Sigmoid colon (tissue), 7 donors: ENCODE results near the gene SPEF1. TPM values are rescaled to one million over a fixed set of nuclear protein-coding genes. Genes with fewer than 3 reads are reported as not detected.
"Not testable (repeated sequence)": the region's sequence is repeated elsewhere in the genome, so short reads cannot be mapped to it uniquely, and the experiment has no call there.

Experiments
- DNase-seq: peaks from one replicate; pipeline ENCODE4 v3.0.0-alpha.2; 2019
- H3K27ac ChIP-seq, 4 donors: fragments of 200-600 bp; sonication (generic); one replicate each; pipeline ENCODE4 v1.5.1; 2016 to 2019; ENCODE audit warnings: mild to moderate bottlenecking in 1 of 4
- H3K27me3 ChIP-seq, 3 donors: fragments of 200-600 bp; sonication (generic); one replicate each; pipeline ENCODE4 v1.5.1; 2019; ENCODE audit warnings: mild to moderate bottlenecking in 1 of 3
- H3K36me3 ChIP-seq, 4 donors: fragments of 200-600 bp; sonication (generic); one replicate each; pipeline ENCODE4 v1.5.1; 2016 to 2019
- H3K4me1 ChIP-seq, 4 donors: fragments of 200-600 bp; sonication (generic); one replicate each; pipeline ENCODE4 v1.5.1; 2017 to 2019
- H3K4me3 ChIP-seq, 4 donors: fragments of 200-600 bp; sonication (generic); one replicate each; pipeline ENCODE4 v1.5.1; 2017 to 2019; ENCODE audit warnings: mild to moderate bottlenecking in 2 of 4, moderate library complexity in 1 of 4
- H3K9me3 ChIP-seq, 4 donors: fragments of 200-600 bp in 3 of 4; sonication (generic) in 3 of 4; one replicate each; pipeline versions ENCODE4 v1.5.1 to v1.6.1; 2013 to 2019
- CTCF ChIP-seq, 4 experiments: fragments of 450-650 bp in 3 of 4; fragments of 200-600 bp in 1 of 4; IDR thresholded peaks; one replicate each; pipeline ENCODE4 v1.5.1; 2016 to 2019; ENCODE audit warnings: antibody characterized with exemption in 4 of 4, mild to moderate bottlenecking in 3 of 4, moderate library complexity in 2 of 4
- EP300 ChIP-seq, 4 donors: sonication (generic); formaldehyde crosslinking; IDR thresholded peaks; one replicate each; pipeline ENCODE4 v1.6.1; 2017; ENCODE audit warnings: antibody characterized with exemption in 4 of 4
- POLR2A ChIP-seq, 2 donors: fragments of 450-650 bp; IDR thresholded peaks; one replicate each; pipeline ENCODE4 v1.6.1; 2016; ENCODE audit warnings: antibody characterized with exemption in 2 of 2, mild to moderate bottlenecking in 2 of 2, moderate library complexity in 2 of 2
- POLR2AphosphoS5 ChIP-seq, 4 donors: sonication (generic); formaldehyde crosslinking; IDR thresholded peaks; one replicate each; pipeline ENCODE4 v1.6.1; 2017; ENCODE audit warnings: antibody characterized with exemption in 4 of 4
- WGBS, 2 donors: extraction: QIAGEN DNeasy Blood & Tissue Kit; methylation state at CpG; one replicate each; pipeline ENCODE4 v1.1.7; 2013; 5-methylcytosine and 5-hydroxymethylcytosine counted together
- intact Hi-C: fragments of 100-400 bp; cut with DNase I; formaldehyde crosslinking; loops from one replicate; pipeline ENCODE4 v1.15.1; 2023
- polyA plus RNA-seq, 3 donors: library from polyadenylated mRNA; stranded (reverse); fragments of 200-250 nt; gene quantifications; one replicate each; pipeline ENCODE4 v1.2.3, GENCODE V29; 2013
- total RNA-seq, 4 donors: library from RNA; depleted of rRNA; stranded (reverse); fragments of >200 nt; gene quantifications; one replicate each; pipeline ENCODE4 v1.1.0, GENCODE V29; 2016
- donor health status: healthy with polysubstance abuse.
- donor health status: Bipolar disorder and iron deficiency.
- donor health status: healthy.

Gene SPEF1
- total RNA-seq: under 1 TPM in 1 of 4 donors, not detected in 3; 0.81 TPM
- polyA plus RNA-seq: under 1 TPM in 1 of 3 donors, not detected in 2; 0.12 TPM

GRCh38 chr20:3781153-3781910 lies at the start of gene SPEF1:
SPEF1 (minus strand) TSS chr20:3781448; CDS start chr20:3781287, 161 bp downstream.
- TF ChIP-seq POLR2A (IDR thresholded peaks at IDR 0.05) (no peak), CTCF (IDR thresholded peaks at IDR 0.05) (peak in 2 of 4 experiments; percentile 27 to 52), EP300 (IDR thresholded peaks at IDR 0.05) (no peak), POLR2AphosphoS5 (IDR thresholded peaks at IDR 0.05) (peak in 1 of 4 donors; percentile 26)
- Histone ChIP-seq H3K27me3 (no peaks in the 10 kb centered on the region), H3K4me3 (peak within 1 kb of the TSS in 3 of 4 donors; percentile 30 to 43 (median 41)), H3K36me3 (peaks cover 0 to 7% (median 0%) of the 10 kb centered on the region in 4 donors), H3K27ac (peak within 1 kb of the TSS; percentile 43 to 65 (median 60)), H3K4me1 (peaks cover 0 to 64% (median 51%) of the 10 kb centered on the region in 4 donors), H3K9me3 (no peaks in the 10 kb centered on the region)
- 14 to 18% methylated on average over 28 of the region's 28 CpGs for WGBS, 2 donors
- peak; percentile 92 for DNase-seq
- intact Hi-C loops: loop anchor here (1.0 to 10.0 kb wide), 3 partner anchors 28 to 233 kb away; partner anchors contain the start of gene RNF24

GRCh38 chr20:3829891-3830290 lies 48.6 kb upstream of the SPEF1 start:
- H3K27me3 ChIP-seq, H3K4me1 ChIP-seq, H3K27ac ChIP-seq, H3K9me3 ChIP-seq, DNase-seq, intact Hi-C loops, H3K4me3 ChIP-seq: not testable (repeated sequence)
- WGBS, 2 donors: 95% methylated on average over 5 of the region's 5 CpGs
- peaks cover 0 to 41% (median 4%) of the 10 kb centered on the region in 4 donors for H3K36me3 ChIP-seq

- no peak for TF ChIP-seq POLR2AphosphoS5 (IDR thresholded peaks at IDR 0.05)
- no peak for TF ChIP-seq EP300 (IDR thresholded peaks at IDR 0.05)
- TF ChIP-seq CTCF (IDR thresholded peaks at IDR 0.05): no peak
Observed at GRCh38 chr20:3828798-3829197, 47.5 kb upstream of the SPEF1 start.

GRCh38 chr20:3826420-3826819 lies 45.2 kb upstream of the SPEF1 start:
- Histone ChIP-seq H3K9me3 (no peaks in the 10 kb centered on the region), H3K4me3 (no peak overlapping the region), H3K4me1 (peaks cover 0 to 3% (median 2%) of the 10 kb centered on the region in 4 donors), H3K27ac (no peak overlapping the region), H3K27me3 (no peaks in the 10 kb centered on the region), H3K36me3 (peaks cover 8 to 71% (median 22%) of the 10 kb centered on the region in 4 donors)
- 75 to 85% methylated on average over 4 of the region's 4 CpGs for whole genome bisulfite sequencing, 2 donors
- no peak for TF ChIP-seq POLR2A (IDR thresholded peaks at IDR 0.05)
- TF ChIP-seq CTCF (IDR thresholded peaks at IDR 0.05): no peak
- intact Hi-C loops: no loop called here
- no peak for DNase-seq

More at GRCh38 chr20:3828798-3829197, 47.5 kb upstream of the SPEF1 start:
- Histone ChIP-seq H3K27ac (no peak overlapping the region), H3K4me3 (no peak overlapping the region), H3K27me3 (no peaks in the 10 kb centered on the region), H3K36me3 (peaks cover 0 to 52% (median 10%) of the 10 kb centered on the region in 4 donors), H3K4me1 (no peaks in the 10 kb centered on the region), H3K9me3 (no peaks in the 10 kb centered on the region)
- no peak for DNase-seq
- 96 to 97% methylated on average over 3 of the region's 3 CpGs for WGBS, 2 donors
- intact Hi-C loops: no loop called here

- intact Hi-C loops: no loop called here
- DNase-seq: no peak
- Histone ChIP-seq H3K4me3 (no peak overlapping the region), H3K36me3 (peaks cover 8 to 71% (median 22%) of the 10 kb centered on the region in 4 donors), H3K4me1 (peaks cover 0 to 9% (median 7%) of the 10 kb centered on the region in 4 donors), H3K27me3 (no peaks in the 10 kb centered on the region), H3K9me3 (no peaks in the 10 kb centered on the region), H3K27ac (no peak overlapping the region)
- no peak for TF ChIP-seq POLR2AphosphoS5 (IDR thresholded peaks at IDR 0.05)
- TF ChIP-seq POLR2A (IDR thresholded peaks at IDR 0.05): no peak
- no peak for TF ChIP-seq CTCF (IDR thresholded peaks at IDR 0.05)
- no peak for TF ChIP-seq EP300 (IDR thresholded peaks at IDR 0.05)
- 80 to 84% methylated on average over 7 of the region's 7 CpGs for WGBS, 2 donors
Observed at GRCh38 chr20:3825526-3825925, 44.3 kb upstream of the SPEF1 start.
